Fibroblast of lung (primary cell): ENCODE data around the gene TFAP2E.

ENCODE experiments used
- EZH2 ChIP-seq: IDR thresholded peaks from 2 replicates; pipeline ENCODE4 v1.5.1; 2012; ENCODE audit warnings: low read length, control low read depth, mild to moderate bottlenecking; ENCODE audit errors: missing control alignments
- TF ChIP-seq, protein P1 (sequence below), 2 donors: IDR thresholded peaks in 1 of 2; conservative IDR thresholded peaks in 1 of 2; 1 replicate in 1 of 2; 2 replicates in 1 of 2; pipeline ENCODE4 v1.5.1; 2011 to 2012; ENCODE audit warnings: low read length in 2 of 2, control low read depth in 1 of 2, inconsistent platforms in 1 of 2, low read depth in 1 of 2, mild to moderate bottlenecking in 1 of 2

DNA sequence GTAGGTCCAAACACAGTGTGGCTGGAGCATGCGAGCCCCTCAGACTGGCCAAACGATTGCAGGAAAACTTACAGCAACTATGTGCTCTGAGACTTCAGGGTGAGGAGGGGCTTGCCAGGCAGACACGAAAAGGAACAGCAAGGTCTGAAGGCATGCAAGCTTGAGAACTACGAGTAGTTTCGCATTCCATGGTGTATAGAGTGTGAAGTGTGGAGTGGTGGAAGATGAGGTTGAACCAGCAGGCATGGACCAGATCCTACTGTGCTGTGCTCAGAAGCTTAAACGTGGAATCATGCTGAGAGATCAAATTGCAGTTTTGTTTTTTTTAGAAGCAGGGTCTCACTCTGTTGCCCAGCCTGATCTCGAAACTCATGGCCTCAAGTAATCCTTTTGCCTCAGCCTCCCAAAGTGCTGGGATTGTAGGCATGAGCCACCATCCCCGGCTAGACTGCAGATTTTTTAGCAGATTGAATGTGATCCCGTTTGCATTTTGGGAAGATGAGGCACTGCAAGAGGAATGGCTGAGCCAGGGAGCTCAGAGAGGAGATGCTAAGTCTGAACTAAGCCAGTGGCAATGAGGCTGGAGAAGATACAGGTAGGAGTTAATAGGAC, 5.1 kb upstream of the TFAP2E start:
- TF ChIP-seq, protein P1, sequence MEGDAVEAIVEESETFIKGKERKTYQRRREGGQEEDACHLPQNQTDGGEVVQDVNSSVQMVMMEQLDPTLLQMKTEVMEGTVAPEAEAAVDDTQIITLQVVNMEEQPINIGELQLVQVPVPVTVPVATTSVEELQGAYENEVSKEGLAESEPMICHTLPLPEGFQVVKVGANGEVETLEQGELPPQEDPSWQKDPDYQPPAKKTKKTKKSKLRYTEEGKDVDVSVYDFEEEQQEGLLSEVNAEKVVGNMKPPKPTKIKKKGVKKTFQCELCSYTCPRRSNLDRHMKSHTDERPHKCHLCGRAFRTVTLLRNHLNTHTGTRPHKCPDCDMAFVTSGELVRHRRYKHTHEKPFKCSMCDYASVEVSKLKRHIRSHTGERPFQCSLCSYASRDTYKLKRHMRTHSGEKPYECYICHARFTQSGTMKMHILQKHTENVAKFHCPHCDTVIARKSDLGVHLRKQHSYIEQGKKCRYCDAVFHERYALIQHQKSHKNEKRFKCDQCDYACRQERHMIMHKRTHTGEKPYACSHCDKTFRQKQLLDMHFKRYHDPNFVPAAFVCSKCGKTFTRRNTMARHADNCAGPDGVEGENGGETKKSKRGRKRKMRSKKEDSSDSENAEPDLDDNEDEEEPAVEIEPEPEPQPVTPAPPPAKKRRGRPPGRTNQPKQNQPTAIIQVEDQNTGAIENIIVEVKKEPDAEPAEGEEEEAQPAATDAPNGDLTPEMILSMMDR (conservative IDR thresholded peaks at IDR 0.05 in 1 of 2, IDR thresholded peaks at IDR 0.05 in 1 of 2; ENCODE audit: low read depth in 1 of 2, low read length in 2 of 2), result no peak
- no peak for TF ChIP-seq EZH2
